HG02943 (cell line): Measurements from ENCODE around the gene NCKAP1.
"Not testable (repeated sequence)": the region's sequence is repeated elsewhere in the genome, so short reads cannot be mapped to it uniquely, and the experiment has no call there.

Source experiments
- ATAC-seq: cut with Tn5 transposase; IDR thresholded peaks from one replicate; pipeline ENCODE4 v1.9.1; 2021; ENCODE audit warnings: mild to moderate bottlenecking, low read depth, moderate library complexity; ENCODE audit not compliant: unreplicated experiment

NCKAP1 gene

GRCh38 chr2:182915369-182916326, 122.6 kb downstream of the NCKAP1 start:
- no peak for ATAC-seq

- no peak for ATAC-seq
Observed at GRCh38 chr2:182914852-182915251, 123.4 kb downstream of the NCKAP1 start.

- ATAC-seq = no peak
Observed at GRCh38 chr2:182913064-182913463, 125.2 kb downstream of the NCKAP1 start.

GRCh38 chr2:182912518-182912915, 125.7 kb downstream of the NCKAP1 start:
- no peak for ATAC-seq

- no peak for ATAC-seq
Observed at GRCh38 chr2:182911813-182912517, 126.3 kb downstream of the NCKAP1 start.

GRCh38 chr2:182910965-182911364, 127.3 kb downstream of the NCKAP1 start:
- ATAC-seq = no peak

- no peak for ATAC-seq
Observed at GRCh38 chr2:182907081-182907830, 131.0 kb downstream of the NCKAP1 start.

GRCh38 chr2:182906454-182906853, 131.8 kb downstream of the NCKAP1 start:
- ATAC-seq = no peak

- ATAC-seq = no peak
Observed at GRCh38 chr2:182904844-182905243, 133.4 kb downstream of the NCKAP1 start.

- ATAC-seq = no peak
Observed at GRCh38 chr2:182903566-182903965, 134.7 kb downstream of the NCKAP1 start.

GRCh38 chr2:182901748-182902147, 136.5 kb downstream of the NCKAP1 start:
- ATAC-seq = no peak

- no peak for ATAC-seq
Observed at GRCh38 chr2:182898718-182899117, 139.5 kb downstream of the NCKAP1 start.

- no peak for ATAC-seq
Observed at GRCh38 chr2:182897137-182897536, 141.1 kb downstream of the NCKAP1 start.

GRCh38 chr2:182895798-182896197, 142.5 kb downstream of the NCKAP1 start:
- no peak for ATAC-seq

GRCh38 chr2:182895169-182895568, 143.1 kb downstream of the NCKAP1 start:
- ATAC-seq = no peak

- no peak for ATAC-seq
Observed at GRCh38 chr2:182894174-182894573, 144.1 kb downstream of the NCKAP1 start.

- no peak for ATAC-seq
Observed at GRCh38 chr2:182893666-182894065, 144.6 kb downstream of the NCKAP1 start.

- ATAC-seq = not testable (repeated sequence)
Observed at GRCh38 chr2:182893035-182893434, 145.2 kb downstream of the NCKAP1 start.

GRCh38 chr2:182891611-182892010, 146.6 kb downstream of the NCKAP1 start:
- ATAC-seq = no peak

GRCh38 chr2:182890773-182891378, 147.4 kb downstream of the NCKAP1 start:
- no peak for ATAC-seq
